AG04450 (cell line): ENCODE measurements around the gene HBA1. TPM values are rescaled to one million over a fixed set of nuclear protein-coding genes. Genes with fewer than 3 reads are reported as not detected.
"Not testable (repeated sequence)": the region's sequence is repeated elsewhere in the genome, so short reads cannot be mapped to it uniquely, and the experiment has no call there.

Experiments used
- CTCF ChIA-PET: fragments of 300-600, 350-600 bp; formaldehyde crosslinking; extraction: SDS; loops from one replicate; lab custom pipeline; 2022; ENCODE audit warnings: antibody characterized with exemption, inconsistent platforms; lab: Charles Lee
- POLR2A ChIA-PET: fragments of 350-600 bp; formaldehyde crosslinking; extraction: SDS; loops from one replicate; lab custom pipeline; 2021; ENCODE audit warnings: antibody characterized with exemption, inconsistent platforms; lab: Yijun Ruan, JAX
- DNase-seq: peaks from one replicate; pipeline ENCODE4 v3.0.0-alpha.2; 2011; ENCODE audit warnings: low read depth, low spot score
- H3K27ac ChIP-seq: one replicate; pipeline ENCODE4 v1.5.1; 2012; ENCODE audit warnings: low read depth, low read length, control low read depth
- H3K27me3 ChIP-seq: one replicate; pipeline ENCODE4 v1.6.0; 2012; ENCODE audit warnings: low read length; ENCODE audit not compliant: control insufficient read depth, insufficient read depth
- H3K4me3 ChIP-seq: 2 replicates; pipeline ENCODE4 v1.5.1; 2011; ENCODE audit warnings: mild to moderate bottlenecking, low read depth, low read length, control low read depth
- H3K9me3 ChIP-seq: 2 replicates; pipeline ENCODE4 v1.5.1; 2012; ENCODE audit warnings: low read length; ENCODE audit not compliant: control insufficient read depth, insufficient read depth
- CTCF ChIP-seq: IDR thresholded peaks from 2 replicates; pipeline ENCODE4 v1.5.1; 2011; ENCODE audit warnings: low read depth, low read length, control low read depth, inconsistent platforms
- polyA minus RNA-seq: library from RNA; depleted of rRNA, polyadenylated mRNA; stranded (reverse); fragments of >200 nt; gene quantifications from 2 replicates; pipeline ENCODE4 v1.2.3, GENCODE V29; 2011; rRNA and poly(A)+ RNA removed
- polyA plus RNA-seq: library from polyadenylated mRNA; depleted of rRNA; stranded (reverse); fragments of >200 nt; gene quantifications from 2 replicates; pipeline ENCODE4 v1.2.3, GENCODE V29; 2011; rRNA removed

HBA1 gene
- polyA plus RNA-seq (not detected in 2 replicates), polyA minus RNA-seq (not detected in 2 replicates)

DNA sequence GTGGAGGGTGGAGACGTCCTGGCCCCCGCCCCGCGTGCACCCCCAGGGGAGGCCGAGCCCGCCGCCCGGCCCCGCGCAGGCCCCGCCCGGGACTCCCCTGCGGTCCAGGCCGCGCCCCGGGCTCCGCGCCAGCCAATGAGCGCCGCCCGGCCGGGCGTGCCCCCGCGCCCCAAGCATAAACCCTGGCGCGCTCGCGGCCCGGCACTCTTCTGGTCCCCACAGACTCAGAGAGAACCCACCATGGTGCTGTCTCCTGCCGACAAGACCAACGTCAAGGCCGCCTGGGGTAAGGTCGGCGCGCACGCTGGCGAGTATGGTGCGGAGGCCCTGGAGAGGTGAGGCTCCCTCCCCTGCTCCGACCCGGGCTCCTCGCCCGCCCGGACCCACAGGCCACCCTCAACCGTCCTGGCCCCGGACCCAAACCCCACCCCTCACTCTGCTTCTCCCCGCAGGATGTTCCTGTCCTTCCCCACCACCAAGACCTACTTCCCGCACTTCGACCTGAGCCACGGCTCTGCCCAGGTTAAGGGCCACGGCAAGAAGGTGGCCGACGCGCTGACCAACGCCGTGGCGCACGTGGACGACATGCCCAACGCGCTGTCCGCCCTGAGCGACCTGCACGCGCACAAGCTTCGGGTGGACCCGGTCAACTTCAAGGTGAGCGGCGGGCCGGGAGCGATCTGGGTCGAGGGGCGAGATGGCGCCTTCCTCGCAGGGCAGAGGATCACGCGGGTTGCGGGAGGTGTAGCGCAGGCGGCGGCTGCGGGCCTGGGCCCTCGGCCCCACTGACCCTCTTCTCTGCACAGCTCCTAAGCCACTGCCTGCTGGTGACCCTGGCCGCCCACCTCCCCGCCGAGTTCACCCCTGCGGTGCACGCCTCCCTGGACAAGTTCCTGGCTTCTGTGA is at the start of gene HBA1:
Gene HBA1, plus strand, starts transcription at position 204 of the 906 bp plus-strand sequence. Its CDS starts 37 bp downstream, at position 241.
- CTCF ChIA-PET, result interaction anchor here (0.7 kb wide), 1 partner anchor 43 kb away, joined by 7 read pairs; no protein-coding TSS in a partner anchor
- POLR2A ChIA-PET, H3K4me3 ChIP-seq, H3K27ac ChIP-seq, H3K9me3 ChIP-seq, DNase-seq: not testable (repeated sequence)
- H3K27me3 ChIP-seq, result peaks cover 45% of the 10 kb centered on the region

DNA sequence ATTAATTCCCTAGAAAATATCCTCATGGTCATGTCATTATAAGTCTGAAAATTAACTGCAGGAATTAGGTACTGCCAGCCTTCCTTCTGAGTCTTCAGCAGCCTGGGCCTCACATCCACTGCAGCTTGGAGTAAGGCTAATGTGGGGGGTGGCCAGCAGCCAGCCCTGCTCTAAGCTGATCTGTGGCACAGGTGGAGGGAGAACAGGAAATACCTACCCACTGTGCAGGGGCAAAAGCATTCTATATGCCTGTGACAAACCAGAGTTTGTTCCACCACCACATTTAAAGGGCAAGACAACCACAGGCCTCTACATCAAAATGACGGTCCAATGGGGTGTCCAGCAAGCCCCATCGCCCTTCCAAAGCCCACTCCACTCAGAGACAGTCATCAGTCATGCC is 47.4 kb upstream of the HBA1 start:
- Histone ChIP-seq H3K9me3 (no peaks in the 10 kb centered on the region), H3K4me3 (no peak overlapping the region), H3K27me3 (no peaks in the 10 kb centered on the region), H3K27ac (no peak overlapping the region)
- TF ChIP-seq CTCF, result no peak
- ChIA-PET POLR2A (no interaction called here), CTCF (interaction anchor here (1.0 kb wide), 1 partner anchor 33 kb away, joined by 7 read pairs; no protein-coding TSS in a partner anchor)
- no peak for DNase-seq

GRCh38 chr16:130533-131173 is 45.8 kb upstream of the HBA1 start:
- POLR2A ChIA-PET, result no interaction called here
- Histone ChIP-seq H3K4me3 (no peak overlapping the region), H3K27me3 (no peaks in the 10 kb centered on the region), H3K9me3 (no peaks in the 10 kb centered on the region), H3K27ac (no peak overlapping the region)
- DNase-seq, result no peak
- CTCF ChIA-PET, result interaction anchor here (0.8 to 1.6 kb wide), 2 partner anchors 13 to 65 kb away, joined by 4 read pairs; no protein-coding TSS in a partner anchor
- no peak for TF ChIP-seq CTCF

- no peaks in the 10 kb centered on the region for H3K9me3 ChIP-seq
- ChIA-PET CTCF (interaction anchor here (1.1 to 4.2 kb wide), 4 partner anchors 9 to 66 kb away, joined by 3 to 16 read pairs (median 4); no protein-coding TSS in a partner anchor), POLR2A (no interaction called here)
- H3K27me3 ChIP-seq, result no peaks in the 10 kb centered on the region
- no peak overlapping the region for H3K4me3 ChIP-seq
- no peak overlapping the region for H3K27ac ChIP-seq
- DNase-seq, result no peak
- TF ChIP-seq CTCF, result no peak
Measured at GRCh38 chr16:132120-132519, 44.4 kb upstream of the HBA1 start.

- CTCF ChIA-PET, result interaction anchor here (1.4 to 4.2 kb wide), 3 partner anchors 13 to 37 kb away, joined by 3 to 16 read pairs (median 4); no protein-coding TSS in a partner anchor
- no peak overlapping the region for H3K4me3 ChIP-seq
- POLR2A ChIA-PET, result no interaction called here
- H3K27me3 ChIP-seq, result no peaks in the 10 kb centered on the region
- no peak overlapping the region for H3K27ac ChIP-seq
- H3K9me3 ChIP-seq, result no peaks in the 10 kb centered on the region
- no peak for TF ChIP-seq CTCF
- DNase-seq, result no peak
Measured at GRCh38 chr16:133716-134115, 42.8 kb upstream of the HBA1 start.
